T1000 (cell line): Measurements from ENCODE around the gene CDH4.

Experiments
- DNase-seq: peaks from one replicate; lab custom pipeline; 2025; ENCODE audit warnings: mixed read lengths; lab: John Stamatoyannopoulos, UW

CDH4 gene

DNA sequence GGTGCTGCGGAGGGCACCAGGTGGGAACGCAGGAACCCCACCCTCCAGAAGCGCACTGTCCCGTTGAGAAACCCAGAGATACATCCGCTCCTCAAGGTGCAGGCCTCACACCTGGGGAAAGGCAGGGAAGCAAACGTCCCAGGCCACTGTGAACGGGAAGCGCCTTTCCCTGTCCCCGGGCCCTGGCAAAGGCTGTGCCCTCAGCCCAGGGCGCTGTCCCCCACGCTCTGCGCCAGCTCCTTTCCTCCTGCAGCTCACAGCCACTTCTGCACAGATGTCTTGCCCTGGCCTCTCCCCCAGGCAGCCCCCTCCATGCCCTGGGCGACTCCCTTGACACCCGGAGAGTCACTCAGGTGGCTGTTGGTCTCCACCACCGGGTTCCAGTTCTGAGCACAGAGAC lies 609.8 kb downstream of the CDH4 start:
- no peak for DNase-seq

DNA sequence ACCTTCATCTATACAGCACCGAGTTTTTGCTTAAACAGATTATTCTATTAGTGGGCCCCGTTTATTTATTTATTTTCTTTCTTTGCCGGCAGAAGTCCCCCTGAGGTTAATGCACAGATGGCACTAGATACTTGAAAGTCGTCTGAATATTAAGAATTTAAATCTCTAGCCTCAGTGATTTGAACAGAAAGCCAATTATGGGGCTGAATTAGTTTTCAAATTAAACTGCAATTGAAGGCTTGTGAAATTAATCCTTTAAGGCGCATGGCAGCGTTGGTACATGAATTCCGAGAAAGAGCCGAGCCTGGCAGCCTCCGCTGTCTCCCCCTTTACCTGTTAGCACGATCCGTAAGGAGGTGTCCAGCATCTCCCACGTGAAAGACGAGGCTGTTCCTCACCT lies 610.8 kb downstream of the CDH4 start:
- DNase-seq: no peak

DNA sequence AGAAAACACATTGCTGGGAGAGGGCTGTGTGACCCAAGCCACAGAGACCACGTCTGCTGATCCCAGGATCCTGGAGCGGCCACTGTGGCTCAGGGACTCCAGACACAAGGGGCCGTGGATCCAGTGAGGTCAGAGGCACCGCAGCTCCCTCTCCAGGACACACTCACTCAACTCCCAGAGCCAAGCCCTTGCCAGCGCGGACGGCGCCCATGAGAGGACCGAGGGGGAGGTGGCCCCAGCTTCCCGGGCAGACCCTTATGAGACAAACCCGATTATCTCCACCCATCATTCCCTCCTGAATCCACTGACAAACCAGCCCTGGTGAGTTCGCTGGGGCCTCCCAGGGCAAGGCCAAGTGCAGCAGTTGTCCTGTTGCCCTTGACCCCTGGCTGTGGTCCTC lies 612.4 kb downstream of the CDH4 start:
- DNase-seq: no peak

DNA sequence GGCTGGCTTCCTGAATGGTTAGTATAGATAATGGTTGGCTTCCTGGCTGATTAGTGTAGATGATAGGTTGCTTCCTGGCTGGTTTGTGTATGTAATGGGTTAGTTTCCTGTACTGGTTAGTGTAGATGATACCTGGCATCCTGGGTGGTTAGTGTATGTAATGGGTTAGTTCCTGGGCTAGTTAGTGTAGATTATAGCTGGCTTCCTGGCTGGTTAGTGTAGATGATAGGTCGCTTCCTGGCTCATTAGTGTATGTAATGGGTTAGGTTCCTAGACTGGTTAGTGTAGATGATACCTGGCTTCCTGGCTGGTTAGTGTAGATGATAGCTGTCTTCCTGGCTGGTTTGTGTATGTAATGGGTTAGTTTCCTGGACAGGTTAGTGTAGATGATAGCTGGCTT lies 613.3 kb downstream of the CDH4 start:
- no peak for DNase-seq

DNA sequence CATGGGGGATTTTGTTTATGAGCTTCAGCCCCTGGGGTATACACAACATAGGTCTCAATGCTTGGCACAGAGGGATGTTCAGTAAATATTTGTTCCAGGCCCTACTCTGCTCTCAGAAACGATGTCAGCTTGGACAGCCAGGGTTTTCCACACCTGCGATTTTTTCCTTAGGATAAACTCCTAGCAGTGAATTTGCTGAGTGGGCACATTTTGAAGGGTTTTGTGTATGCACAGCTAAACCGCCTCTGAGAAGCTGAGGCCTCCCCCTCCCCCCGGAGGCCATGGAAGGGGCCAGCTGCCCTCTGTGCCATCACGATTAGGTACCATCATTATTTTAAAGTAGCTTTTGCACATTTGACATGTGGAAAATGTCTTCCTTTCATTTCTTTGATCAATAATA lies 614.1 kb downstream of the CDH4 start:
- no peak for DNase-seq

DNA sequence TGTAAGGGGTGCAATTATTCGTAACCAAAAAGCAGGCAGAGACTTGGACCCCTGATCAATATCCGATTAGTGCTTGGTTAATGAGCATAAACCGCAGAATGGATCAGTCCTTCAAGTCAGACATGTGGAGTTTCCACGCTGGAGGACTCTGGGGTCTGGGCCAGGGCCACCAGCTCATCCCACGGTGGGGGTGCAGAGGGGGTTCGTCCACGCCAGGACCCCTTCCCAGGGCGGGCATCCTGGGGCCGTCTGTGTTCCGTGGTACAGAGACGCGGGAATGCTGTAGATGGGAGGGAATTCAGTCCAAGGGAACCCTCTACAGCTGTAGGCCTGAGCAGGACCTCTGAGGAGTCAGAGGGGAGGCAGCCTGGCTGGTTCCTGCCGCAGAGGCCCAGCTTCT lies 615.9 kb downstream of the CDH4 start:
- no peak for DNase-seq

DNA sequence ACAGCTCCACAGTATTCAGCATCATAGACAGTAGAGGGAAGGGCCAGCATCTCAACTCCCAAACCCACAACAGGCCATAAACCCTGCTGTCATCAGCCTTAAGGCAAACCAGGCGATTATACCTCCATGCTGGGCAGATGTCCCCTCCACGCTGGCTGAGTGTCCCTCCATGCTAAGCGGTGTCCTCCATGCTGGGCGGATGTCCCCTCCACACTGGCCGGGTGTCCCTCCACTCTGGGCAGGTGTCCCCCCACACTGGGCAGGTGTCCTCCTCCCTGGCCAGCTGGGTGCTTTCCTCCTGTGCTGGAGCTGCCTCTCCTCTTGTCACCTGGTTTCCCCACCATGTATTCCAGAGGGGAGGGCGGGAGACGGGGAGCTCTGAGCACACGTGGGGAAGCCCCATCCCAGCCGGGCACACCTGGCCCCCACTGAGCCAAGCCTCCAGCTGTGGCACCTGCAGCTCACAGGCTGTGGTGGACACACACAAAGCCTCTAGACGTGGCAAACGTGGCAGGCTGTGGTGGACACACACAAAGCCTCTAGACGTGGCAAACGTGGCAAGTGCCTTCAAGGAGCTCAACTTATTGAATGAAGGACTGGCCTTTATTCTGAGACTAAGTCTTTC lies 616.5 kb downstream of the CDH4 start:
- DNase-seq: no peak

DNA sequence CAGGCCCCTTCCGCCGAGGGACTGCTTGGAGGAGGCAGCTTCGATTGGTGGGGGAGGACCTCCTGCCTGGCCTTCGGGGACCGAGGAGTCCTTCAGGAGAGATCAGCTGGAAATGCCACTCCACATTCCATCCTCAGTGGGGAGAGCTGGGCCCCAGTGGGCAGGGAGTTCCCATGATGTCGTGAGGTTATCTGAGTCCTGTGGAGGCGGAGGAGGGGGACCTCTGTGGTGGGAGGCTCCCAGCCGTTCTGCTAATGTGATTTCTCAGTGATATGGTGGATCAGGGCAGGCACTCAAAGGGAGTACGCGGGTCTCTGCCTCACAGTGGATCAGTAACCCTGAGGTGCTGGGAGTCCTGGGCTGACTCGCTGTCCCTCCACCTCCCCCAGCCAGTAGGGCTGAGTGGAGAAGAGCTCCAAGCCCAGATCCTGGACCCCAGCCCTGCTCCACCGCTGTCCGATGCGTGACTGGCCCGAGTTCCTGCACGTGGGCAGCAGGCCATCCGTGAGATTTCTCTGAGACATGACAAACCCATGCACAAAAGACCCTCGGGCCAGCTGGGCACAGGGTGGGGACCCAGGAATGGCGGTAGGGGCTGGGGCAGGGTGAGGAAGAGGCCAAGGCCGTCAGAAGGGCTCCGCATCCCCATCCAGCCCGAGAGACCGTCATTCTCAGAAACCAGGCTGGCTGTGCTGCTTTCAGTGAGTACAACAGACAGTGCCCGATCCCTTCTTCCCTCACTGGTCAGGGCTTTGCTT lies 617.9 kb downstream of the CDH4 start:
- no peak for DNase-seq

DNA sequence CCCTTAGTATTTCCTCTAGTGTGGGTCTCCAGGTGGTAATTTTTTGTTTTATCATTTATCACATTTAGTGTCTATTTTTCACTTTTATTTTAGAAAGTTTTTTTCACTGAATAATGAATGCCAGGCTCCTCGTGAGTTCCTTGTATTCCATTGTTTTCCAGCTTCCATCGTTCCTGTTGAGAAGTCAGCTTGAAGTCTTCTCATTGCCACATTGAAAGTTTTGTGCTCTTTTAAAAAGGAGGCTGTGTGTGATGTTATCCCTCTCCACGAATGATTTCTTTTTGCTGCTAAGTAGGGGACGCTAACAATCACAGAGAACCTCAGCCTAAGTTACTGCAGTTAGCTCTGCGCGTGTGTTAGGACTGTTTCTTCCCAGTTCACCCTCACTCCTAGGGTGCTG lies 619.1 kb downstream of the CDH4 start:
- DNase-seq: no peak

DNA sequence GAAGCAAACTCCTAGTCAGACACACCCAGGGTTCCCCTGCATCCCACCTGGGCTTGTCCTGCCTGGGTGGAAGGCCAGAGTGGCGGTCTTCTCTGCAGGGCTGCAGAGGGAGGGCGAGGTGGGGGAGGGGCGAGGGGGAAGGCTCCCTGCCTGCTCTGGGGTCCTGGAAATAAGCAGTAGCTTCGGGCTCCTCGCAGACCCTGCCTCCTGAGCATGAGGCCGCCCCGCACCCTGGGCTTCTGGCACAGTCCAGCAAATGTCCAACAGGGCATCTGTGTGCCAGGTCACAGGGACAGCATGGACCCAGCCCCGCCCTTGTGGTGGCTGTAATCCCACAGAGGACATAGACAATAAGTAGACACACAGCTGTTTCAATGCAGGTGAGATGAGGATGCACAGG lies 619.9 kb downstream of the CDH4 start:
- DNase-seq: no peak

DNA sequence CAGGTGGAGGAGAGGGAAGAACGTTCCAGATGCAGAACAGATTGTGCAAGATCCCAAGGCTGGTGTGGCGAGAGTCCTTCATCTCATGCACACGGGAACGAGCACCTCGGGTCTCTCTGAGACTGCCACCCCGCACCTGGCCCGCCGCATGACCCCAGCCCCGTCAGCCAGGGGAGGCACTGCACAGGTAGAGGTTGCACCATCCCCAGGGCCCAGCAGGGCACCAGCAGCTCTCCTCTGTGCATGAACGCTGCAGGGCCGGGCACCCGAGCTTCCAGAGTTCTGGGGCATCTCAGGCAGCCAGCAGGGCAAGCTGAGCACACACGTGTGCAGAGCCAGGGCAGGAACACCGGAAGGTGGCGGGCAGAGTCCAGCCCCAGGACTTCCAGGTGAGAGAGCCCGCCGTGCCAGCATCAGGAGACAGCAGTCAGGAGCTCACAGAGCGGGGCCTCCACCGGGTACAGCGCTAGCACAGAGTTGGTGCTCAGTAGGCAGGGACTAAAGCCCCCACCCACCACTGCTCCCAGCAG lies 620.4 kb downstream of the CDH4 start:
- no peak for DNase-seq

DNA sequence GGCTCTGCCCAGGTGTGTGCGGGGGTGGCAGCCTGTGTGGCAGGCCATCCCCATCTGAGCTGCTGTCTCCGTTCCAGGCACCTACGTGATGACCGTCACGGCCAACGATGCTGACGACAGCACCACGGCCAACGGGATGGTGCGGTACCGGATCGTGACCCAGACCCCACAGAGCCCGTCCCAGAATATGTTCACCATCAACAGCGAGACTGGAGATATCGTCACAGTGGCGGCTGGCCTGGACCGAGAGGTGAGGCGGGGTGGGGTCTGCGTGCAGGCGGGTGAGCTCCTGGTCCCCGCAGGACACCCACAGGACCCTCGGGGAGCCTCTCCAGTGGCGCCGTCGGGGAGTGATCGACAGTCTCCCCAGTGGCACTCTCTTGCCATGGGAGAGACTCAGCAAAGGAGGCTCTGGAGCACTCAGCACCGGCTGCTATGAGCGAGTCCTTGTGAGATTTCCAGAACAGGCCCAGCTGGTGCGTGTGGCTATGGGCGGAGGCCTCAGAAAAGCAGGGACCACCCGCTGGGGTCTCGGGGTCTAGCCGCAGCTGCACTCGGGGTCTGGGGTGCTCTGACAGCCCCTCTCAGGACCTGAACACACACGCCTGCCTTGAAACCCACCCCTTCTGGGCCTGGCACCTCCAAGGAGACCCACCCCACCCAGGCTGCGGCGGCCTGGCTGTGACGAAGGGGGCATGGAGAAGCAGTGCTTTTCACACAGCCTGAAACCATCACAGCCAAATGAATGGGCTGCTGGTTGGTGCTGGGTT lies 621.8 kb downstream of the CDH4 start:
- no peak for DNase-seq

DNA sequence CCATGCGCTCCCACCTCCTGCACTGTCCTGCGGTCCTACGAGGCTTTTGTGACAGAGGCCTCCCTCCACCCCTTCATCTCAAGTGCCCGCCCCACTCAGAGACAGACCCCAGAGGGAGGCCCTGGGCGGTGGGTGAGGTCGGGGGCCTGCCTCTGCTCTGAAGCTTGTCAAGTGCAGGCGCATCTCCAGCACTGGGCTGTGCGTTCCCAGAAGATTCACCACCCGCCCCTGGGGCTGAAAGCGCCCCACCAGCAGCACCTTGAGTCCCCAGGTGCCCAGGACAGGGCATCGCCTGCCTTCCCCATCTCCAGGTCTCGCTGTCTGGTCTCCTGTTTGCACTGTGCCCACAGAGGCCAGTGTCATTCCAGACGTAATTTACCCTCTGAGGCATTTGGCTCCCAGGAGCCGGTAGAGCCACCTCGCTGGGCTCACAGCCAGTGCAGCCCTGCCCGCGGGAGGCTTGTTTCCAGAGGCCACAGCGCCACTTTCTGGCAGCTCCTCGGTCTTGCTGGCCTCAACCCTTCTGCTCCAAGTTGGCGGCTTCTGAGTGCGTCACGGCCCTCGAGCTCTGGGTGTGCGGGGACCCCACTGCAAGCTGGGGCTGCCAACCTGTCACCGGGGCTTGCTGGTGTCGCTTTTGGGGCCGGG lies 622.5 kb downstream of the CDH4 start:
- no peak for DNase-seq

DNA sequence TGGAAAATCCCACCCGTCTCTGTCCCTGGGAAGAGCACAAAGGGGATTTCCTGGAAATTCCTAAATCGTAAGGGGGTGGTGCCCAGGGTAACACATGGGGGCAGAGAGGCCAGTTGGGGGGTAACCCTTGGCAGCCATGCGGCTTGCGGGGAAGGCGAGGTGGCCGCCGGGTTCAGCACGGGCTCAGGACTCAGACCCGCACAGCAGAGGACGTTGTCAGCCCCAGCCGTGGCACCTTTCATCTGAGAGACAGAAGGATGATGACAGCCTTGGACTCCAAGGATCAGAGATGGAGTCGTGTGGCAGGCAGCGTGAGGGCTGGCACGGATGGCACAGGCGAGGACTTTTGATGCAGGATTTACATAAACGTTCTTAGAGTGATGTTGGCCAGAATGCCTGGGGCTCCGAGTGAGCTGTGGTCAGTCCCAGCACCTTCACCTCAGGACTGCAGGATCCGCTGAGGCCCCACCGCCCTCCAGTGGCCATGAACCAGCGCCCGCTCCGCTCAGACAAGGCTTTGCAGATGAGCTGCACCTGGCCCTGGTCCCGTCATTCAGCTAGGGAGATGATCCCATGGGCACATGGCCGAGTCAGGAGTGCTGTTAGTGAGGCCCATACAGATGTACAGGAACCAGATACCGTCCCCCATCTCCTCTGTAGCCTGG lies 623.3 kb downstream of the CDH4 start:
- DNase-seq: no peak

DNA sequence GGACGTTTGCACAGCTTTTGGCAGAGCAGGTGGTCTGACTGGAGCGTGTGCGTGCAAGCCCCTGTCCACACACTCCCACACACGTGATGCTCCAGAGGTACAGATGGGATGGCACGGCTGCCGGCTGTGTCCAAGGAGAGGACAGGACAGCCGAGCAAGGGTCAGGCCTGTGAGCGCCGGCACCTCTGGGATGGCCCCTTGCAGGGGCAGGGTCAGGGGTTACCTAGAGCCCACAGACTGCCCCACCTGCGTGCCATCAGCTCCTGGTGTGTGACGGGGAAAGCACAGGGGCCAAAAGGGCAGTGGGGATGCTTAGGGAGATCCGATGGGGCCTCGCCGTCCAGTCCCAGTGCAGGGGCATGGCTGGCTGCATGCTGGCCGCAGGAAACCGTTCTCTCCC lies 623.9 kb downstream of the CDH4 start:
- DNase-seq: no peak

DNA sequence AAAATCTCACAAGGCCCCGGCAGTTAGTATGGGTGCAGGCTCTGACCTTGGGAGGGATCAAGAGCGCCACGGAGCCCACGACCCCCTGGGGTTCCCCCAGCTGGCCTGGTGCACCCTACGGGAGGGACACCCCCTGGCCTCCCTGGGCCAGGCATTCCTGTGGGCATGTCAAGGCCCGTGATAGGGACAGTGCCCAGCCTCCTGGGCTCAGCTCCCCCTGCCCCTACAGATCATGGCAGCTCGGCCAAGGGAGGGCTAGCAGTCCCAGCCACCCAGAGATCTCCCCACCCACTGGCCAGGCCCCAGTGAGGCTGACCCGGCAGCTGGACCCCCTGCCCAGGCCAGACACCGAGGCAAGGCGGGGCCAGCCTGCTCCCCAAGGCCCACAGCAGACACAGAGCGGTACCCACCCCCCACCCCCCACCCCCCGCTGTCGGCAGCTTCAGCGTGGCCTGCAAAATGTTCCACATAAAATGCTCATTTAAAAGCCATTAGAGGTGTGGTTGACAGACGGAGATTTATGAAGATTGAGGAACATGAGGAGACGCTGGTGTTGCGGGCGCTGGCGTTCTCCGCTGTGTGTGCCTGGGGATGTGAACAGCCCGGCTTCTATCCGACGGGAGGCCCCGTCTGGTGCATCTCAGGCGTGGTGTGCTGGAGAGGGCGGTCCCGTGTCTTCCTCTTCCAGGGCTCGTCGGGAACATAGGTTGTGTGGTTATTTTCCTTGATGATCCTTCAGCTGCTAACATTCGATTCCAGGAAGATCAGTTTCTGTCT lies 625.1 kb downstream of the CDH4 start:
- no peak for DNase-seq

DNA sequence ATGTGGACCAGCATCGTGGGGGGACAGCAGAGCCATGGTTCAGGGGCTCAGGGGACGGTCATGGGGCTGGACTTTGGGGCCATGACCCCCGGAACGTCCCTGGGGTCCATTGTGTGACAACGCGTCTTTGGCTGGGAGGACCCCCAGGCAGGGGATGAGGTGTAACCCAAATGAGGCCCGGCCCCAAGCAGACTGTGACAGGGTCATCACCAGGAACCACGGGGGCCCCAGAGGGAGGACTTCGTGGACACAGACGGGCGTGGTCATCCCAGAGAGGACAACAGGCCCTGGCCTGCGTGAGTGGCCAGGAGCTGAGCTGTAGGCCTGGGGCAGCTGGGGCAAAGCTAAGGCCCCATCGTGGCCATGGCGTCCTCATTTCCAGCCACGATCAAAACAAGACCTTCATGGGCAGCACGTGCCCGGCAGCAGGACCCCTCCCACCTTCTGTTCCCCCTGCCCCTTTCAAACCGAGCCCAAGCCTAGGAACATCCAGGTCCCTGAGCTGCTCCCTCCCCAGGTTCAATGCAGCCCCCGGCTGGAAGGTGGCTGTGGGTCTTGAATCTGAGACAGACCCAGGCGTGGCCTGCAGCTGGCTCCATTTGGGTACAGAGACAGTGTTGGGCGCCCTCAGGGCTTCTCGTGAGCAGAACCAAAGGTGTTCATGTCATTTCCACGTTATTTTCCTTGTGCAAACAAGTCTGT lies 625.9 kb downstream of the CDH4 start:
- no peak for DNase-seq

DNA sequence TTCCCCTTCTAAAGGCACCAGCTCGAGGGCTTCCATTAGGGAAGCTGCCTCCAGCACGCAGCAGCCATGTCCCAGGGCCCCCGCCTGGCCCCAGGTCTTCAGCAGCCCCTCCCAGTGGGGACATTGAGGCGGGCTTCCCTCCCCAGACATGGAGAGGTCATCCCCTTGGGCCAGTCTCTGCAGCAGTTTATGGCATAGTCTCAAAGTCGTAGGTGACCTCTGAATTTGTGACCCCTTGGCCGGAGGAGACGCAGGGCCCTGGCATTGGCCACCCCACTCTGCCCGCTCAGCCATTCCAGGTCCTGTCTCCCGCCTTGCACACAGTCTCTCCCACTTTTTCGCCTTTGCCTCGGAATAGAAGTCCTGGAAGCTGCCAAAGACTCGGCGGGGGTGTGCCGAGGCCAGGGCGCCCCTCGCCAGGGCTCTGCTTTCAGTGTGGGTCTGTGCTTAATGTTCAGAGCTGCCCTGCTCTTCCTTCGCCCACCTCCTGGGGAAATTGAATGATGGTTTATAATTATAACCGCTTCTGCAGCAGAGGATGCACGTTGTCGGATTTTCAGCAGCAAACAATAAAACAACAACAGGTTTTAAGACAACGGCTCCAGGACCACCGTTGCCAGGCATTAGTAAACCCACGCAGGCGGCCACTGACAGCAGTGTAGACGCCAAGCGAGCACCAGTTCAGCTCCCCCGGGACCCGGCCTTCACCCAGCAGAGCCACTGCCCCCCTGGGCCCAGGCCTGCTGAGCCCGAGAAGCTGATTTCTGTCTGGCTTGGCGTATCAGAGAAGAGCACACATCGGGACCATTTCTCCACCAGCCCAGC lies 626.6 kb downstream of the CDH4 start:
- DNase-seq: no peak

DNA sequence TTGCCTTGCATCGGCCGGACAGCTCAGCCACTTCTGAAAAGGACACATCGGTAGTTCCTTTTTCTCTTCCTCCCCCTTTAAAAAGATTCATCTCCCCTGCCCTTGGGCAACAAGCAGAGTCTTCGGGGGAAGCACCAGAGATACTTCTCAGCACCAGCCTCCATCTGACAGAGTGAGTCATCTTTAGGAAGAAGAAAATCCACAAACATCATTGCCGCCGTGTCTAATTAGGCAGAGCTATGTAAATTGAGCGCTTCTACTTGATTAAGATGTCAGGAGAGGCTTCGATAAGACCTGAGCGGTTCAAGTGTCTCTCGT lies 627.2 kb downstream of the CDH4 start:
- no peak for DNase-seq

DNA sequence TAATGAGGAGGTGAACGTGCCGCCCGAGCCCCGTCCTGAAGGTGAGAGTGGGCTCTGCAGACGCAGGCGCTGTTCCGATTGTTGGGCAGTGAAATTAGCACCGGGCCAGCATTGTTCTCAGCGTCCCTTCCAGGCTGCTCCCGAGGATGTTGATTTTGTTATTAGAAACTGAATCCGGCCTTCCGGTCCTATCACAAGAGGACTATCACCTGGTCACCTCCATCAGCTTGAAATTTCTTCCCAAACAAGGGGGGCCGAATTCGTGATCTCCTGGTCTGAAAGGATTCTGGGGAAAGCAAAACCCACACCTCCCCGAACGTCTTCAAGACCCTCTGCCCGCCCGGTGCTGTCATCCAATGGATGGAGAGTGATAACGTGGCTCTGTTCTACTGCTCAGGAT lies 627.6 kb downstream of the CDH4 start:
- DNase-seq: no peak
